HFFc6 (cell line): ENCODE measurements around the gene CHID1. TPM values are rescaled to one million over a fixed set of nuclear protein-coding genes. Genes with fewer than 3 reads are reported as not detected.
A peak's percentile ranks its signal among the peaks of the same experiment; 100 is the strongest.

Source experiments
- DNase-seq: peaks from one replicate; pipeline ENCODE4 v3.0.0-alpha.2; 2018
- H3K27ac Mint-ChIP-seq: 2 replicates; pipeline ENCODE4 v1.8.0; 2020; ENCODE audit warnings: mild to moderate bottlenecking, mixed read lengths
- H3K27me3 Mint-ChIP-seq: 2 replicates; pipeline ENCODE4 v1.8.0; 2021; ENCODE audit warnings: mild to moderate bottlenecking, moderate library complexity, mixed read lengths; ENCODE audit not compliant: insufficient read depth
- H3K36me3 Mint-ChIP-seq: 2 replicates; pipeline ENCODE4 v1.8.0; 2021; ENCODE audit warnings: low read depth, mixed read lengths
- H3K4me1 Mint-ChIP-seq: 2 replicates; pipeline ENCODE4 v1.8.0; 2020; ENCODE audit warnings: low read depth, mixed read lengths
- H3K4me3 Mint-ChIP-seq: 2 replicates; pipeline ENCODE4 v1.8.0; 2020; ENCODE audit warnings: mild to moderate bottlenecking, moderate library complexity, mixed read lengths
- H3K9me3 Mint-ChIP-seq: 2 replicates; pipeline ENCODE4 v1.8.0; 2020; ENCODE audit warnings: mild to moderate bottlenecking, mixed read lengths
- total RNA-seq, 6 experiments: library from RNA; stranded (reverse); fragmentation: NEBNext Ultra II Directional; extraction: Animal tissue kit (Norgen Biotek cat#: 25700); gene quantifications; 2 replicates in 1 of 6; 3 replicates in 5 of 6; pipeline ENCODE4 v1.2.3, GENCODE V29; 2021
- TF ChIP-seq, protein P1 (sequence below): fragments of 200-600 bp; sonication (generic); IDR thresholded peaks from 2 replicates; pipeline ENCODE4 v1.5.0; 2021; ENCODE audit warnings: antibody characterized with exemption, mild to moderate bottlenecking

CHID1 gene
- total RNA-seq, 6 experiments from 2014 or later = 116 to 145 (median 133) TPM

DNA sequence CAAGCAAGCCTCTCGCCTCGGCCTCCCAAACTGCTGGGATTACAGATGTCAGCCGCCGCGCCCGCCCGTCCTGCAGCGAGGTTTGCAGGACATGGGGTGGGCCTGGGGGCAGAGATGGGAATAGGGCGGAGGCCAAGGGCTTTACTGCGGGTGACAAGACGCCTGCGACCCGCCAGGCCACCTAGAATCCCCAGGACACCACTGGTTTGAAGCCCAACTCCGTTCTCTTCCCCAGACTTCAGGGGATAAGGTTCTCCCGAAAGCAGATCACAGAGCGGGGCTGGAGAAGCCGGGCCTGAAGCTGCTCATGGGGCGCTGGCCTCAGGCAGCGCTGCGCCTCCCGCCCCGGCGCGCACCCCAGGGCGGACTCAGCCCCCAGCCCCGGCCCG is 68.6 kb downstream of the CHID1 start:
- TF ChIP-seq, protein P1, sequence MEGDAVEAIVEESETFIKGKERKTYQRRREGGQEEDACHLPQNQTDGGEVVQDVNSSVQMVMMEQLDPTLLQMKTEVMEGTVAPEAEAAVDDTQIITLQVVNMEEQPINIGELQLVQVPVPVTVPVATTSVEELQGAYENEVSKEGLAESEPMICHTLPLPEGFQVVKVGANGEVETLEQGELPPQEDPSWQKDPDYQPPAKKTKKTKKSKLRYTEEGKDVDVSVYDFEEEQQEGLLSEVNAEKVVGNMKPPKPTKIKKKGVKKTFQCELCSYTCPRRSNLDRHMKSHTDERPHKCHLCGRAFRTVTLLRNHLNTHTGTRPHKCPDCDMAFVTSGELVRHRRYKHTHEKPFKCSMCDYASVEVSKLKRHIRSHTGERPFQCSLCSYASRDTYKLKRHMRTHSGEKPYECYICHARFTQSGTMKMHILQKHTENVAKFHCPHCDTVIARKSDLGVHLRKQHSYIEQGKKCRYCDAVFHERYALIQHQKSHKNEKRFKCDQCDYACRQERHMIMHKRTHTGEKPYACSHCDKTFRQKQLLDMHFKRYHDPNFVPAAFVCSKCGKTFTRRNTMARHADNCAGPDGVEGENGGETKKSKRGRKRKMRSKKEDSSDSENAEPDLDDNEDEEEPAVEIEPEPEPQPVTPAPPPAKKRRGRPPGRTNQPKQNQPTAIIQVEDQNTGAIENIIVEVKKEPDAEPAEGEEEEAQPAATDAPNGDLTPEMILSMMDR = no peak
- Mint-ChIP-seq H3K27ac (peak overlapping the region; percentile 86), H3K4me1 (peaks cover 48% of the 10 kb centered on the region), H3K36me3 (peaks cover 21% of the 10 kb centered on the region), H3K27me3 (peaks cover 45% of the 10 kb centered on the region), H3K4me3 (peak overlapping the region; percentile 90), H3K9me3 (0 out of 2 replicates have a peak, but pooled peaks cover 8% of the 10 kb centered on the region)
- no peak for DNase-seq

- Mint-ChIP-seq H3K9me3 (0 out of 2 replicates have a peak, but pooled peaks cover 8% of the 10 kb centered on the region), H3K4me1 (peaks cover 34% of the 10 kb centered on the region), H3K27ac (peak overlapping the region; percentile 77), H3K36me3 (peaks cover 21% of the 10 kb centered on the region), H3K4me3 (peak overlapping the region; percentile 90), H3K27me3 (peaks cover 46% of the 10 kb centered on the region)
- DNase-seq = no peak
- TF ChIP-seq, protein P1 = peak; percentile 60; the same call in 1 of the 2 replicates
Measured at GRCh38 chr11:839875-840617, 70.6 kb downstream of the CHID1 start.

DNA sequence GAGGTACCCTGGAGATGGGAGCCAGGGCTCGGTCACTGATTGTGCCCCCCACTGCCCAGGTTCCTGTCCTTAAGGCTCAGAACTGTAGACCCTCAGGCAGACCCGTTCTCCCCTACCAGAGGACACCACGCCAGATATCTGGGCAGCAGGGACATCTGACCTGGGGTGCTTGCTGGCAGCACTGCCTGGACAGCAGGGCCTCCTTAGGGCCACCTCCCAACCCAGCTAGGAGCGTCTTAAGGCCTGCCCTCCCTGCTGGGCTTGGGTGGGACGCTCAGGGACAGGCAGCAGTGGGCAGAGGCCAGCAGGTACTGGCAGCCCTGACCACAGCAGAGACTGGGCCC is 71.4 kb downstream of the CHID1 start:
- peaks cover 37% of the 10 kb centered on the region for H3K4me1 Mint-ChIP-seq
- H3K27me3 Mint-ChIP-seq = peaks cover 51% of the 10 kb centered on the region
- peak overlapping the region; percentile 90; the same call in 1 of the 2 replicates for H3K4me3 Mint-ChIP-seq
- H3K9me3 Mint-ChIP-seq = 0 out of 2 replicates have a peak, but pooled peaks cover 8% of the 10 kb centered on the region
- TF ChIP-seq, protein P1 = no peak
- DNase-seq = no peak
- peak overlapping the region; percentile 61 for H3K27ac Mint-ChIP-seq
- H3K36me3 Mint-ChIP-seq = peaks cover 23% of the 10 kb centered on the region

- no peak for DNase-seq
- Mint-ChIP-seq H3K27ac (peak overlapping the region; percentile 61), H3K36me3 (peaks cover 29% of the 10 kb centered on the region), H3K4me3 (peak overlapping the region; percentile 28), H3K4me1 (peaks cover 43% of the 10 kb centered on the region), H3K27me3 (peaks cover 51% of the 10 kb centered on the region), H3K9me3 (0 out of 2 replicates have a peak, but pooled peaks cover 8% of the 10 kb centered on the region)
- TF ChIP-seq, protein P1 = peak; percentile 70
Measured at GRCh38 chr11:838441-839279, 72.0 kb downstream of the CHID1 start.

GRCh38 chr11:837990-838307 is 72.7 kb downstream of the CHID1 start:
- H3K4me3 Mint-ChIP-seq = 0 out of 2 replicates have a peak overlapping the region, but pooled peaks have one; percentile 17
- H3K27ac Mint-ChIP-seq = peak overlapping the region; percentile 61; the same call in 1 of the 2 replicates
- H3K4me1 Mint-ChIP-seq = peaks cover 44% of the 10 kb centered on the region
- DNase-seq = no peak
- TF ChIP-seq, protein P1 = no peak
- peaks cover 29% of the 10 kb centered on the region for H3K36me3 Mint-ChIP-seq
- peaks cover 48% of the 10 kb centered on the region for H3K27me3 Mint-ChIP-seq
- 0 out of 2 replicates have a peak, but pooled peaks cover 8% of the 10 kb centered on the region for H3K9me3 Mint-ChIP-seq
